ENCODE data around the gene PDGFRB.

DNA sequence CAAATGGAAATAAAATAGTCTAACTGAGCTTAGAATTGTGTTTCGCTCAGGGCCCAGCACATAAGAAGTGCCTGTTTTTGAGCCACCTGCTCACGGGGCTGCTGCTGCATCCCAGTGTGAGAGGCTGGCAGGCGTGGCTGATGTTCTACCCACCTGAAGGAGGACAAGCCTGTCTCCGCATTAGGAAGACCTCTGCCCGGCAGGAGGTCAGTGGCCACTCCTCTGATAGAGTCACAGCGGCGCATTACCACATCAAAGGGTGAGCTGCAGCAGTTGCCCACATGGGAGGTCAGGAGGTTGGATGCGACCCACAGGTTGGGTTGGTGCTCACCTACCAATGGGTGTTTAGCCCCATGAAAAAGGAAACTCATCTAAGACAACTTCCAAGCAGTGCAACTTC, 30.5 kb upstream of the PDGFRB start:
- TF ChIP-seq, protein P1, sequence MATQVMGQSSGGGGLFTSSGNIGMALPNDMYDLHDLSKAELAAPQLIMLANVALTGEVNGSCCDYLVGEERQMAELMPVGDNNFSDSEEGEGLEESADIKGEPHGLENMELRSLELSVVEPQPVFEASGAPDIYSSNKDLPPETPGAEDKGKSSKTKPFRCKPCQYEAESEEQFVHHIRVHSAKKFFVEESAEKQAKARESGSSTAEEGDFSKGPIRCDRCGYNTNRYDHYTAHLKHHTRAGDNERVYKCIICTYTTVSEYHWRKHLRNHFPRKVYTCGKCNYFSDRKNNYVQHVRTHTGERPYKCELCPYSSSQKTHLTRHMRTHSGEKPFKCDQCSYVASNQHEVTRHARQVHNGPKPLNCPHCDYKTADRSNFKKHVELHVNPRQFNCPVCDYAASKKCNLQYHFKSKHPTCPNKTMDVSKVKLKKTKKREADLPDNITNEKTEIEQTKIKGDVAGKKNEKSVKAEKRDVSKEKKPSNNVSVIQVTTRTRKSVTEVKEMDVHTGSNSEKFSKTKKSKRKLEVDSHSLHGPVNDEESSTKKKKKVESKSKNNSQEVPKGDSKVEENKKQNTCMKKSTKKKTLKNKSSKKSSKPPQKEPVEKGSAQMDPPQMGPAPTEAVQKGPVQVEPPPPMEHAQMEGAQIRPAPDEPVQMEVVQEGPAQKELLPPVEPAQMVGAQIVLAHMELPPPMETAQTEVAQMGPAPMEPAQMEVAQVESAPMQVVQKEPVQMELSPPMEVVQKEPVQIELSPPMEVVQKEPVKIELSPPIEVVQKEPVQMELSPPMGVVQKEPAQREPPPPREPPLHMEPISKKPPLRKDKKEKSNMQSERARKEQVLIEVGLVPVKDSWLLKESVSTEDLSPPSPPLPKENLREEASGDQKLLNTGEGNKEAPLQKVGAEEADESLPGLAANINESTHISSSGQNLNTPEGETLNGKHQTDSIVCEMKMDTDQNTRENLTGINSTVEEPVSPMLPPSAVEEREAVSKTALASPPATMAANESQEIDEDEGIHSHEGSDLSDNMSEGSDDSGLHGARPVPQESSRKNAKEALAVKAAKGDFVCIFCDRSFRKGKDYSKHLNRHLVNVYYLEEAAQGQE (IDR thresholded peaks at IDR 0.05; ENCODE audit: low read depth): no peak
- TF ChIP-seq TAF1 (IDR thresholded peaks at IDR 0.05; ENCODE audit: low read depth) (no peak), YY1 (IDR thresholded peaks at IDR 0.05; ENCODE audit: low read depth) (no peak), FOXM1 (IDR thresholded peaks at IDR 0.05; ENCODE audit: borderline replicate concordance, low read depth) (no peak), EP300 (IDR thresholded peaks at IDR 0.05; ENCODE audit: borderline replicate concordance) (no peak), NFIC (IDR thresholded peaks at IDR 0.05) (no peak), EGR1 (IDR thresholded peaks at IDR 0.05) (no peak), TEAD4 (IDR thresholded peaks at IDR 0.05) (no peak), TCF12 (IDR thresholded peaks at IDR 0.05; ENCODE audit: low read depth) (no peak)
- TF ChIP-seq, protein P2, sequence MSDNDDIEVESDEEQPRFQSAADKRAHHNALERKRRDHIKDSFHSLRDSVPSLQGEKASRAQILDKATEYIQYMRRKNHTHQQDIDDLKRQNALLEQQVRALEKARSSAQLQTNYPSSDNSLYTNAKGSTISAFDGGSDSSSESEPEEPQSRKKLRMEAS (IDR thresholded peaks at IDR 0.05): no peak
- TF ChIP-seq, protein P3, sequence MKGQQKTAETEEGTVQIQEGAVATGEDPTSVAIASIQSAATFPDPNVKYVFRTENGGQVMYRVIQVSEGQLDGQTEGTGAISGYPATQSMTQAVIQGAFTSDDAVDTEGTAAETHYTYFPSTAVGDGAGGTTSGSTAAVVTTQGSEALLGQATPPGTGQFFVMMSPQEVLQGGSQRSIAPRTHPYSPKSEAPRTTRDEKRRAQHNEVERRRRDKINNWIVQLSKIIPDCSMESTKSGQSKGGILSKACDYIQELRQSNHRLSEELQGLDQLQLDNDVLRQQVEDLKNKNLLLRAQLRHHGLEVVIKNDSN (IDR thresholded peaks at IDR 0.05): no peak
